Omental fat pad (tissue), 4 donors: ENCODE results near the gene LNPEP. TPM values are rescaled to one million over a fixed set of nuclear protein-coding genes. Genes with fewer than 3 reads are reported as not detected.

Experiments used
- ATAC-seq: fragments of 150-250 bp; one replicate; pipeline ENCODE4 v1.9.1; 2016; ENCODE audit warnings: mild to moderate bottlenecking, moderate library complexity; ENCODE audit not compliant: low FRiP score
- DNase-seq: peaks from one replicate; pipeline ENCODE4 v3.0.0-alpha.2; 2019; ENCODE audit warnings: low spot score
- CTCF ChIP-seq, 3 donors: fragments of 450-650 bp; IDR thresholded peaks; one replicate each; pipeline ENCODE4 v1.5.1; 2016 to 2017; ENCODE audit warnings: antibody characterized with exemption in 3 of 3, mild to moderate bottlenecking in 3 of 3, moderate library complexity in 2 of 3
- total RNA-seq, 4 donors: library from RNA; depleted of rRNA; stranded (reverse); fragments of >200 nt; gene quantifications; one replicate each; pipeline ENCODE4 v1.1.0, GENCODE V29; 2016

LNPEP gene
- total RNA-seq, 4 donors from 2014 or later, result 51.4 to 155 (median 62.8) TPM

- TF ChIP-seq CTCF (IDR thresholded peaks at IDR 0.05), result no peak
- no peak for ATAC-seq
Observed at GRCh38 chr5:96958977-96959376, 23.1 kb downstream of the LNPEP start.

GRCh38 chr5:96961053-96961452 is 25.2 kb downstream of the LNPEP start:
- DNase-seq (no peak), ATAC-seq (no peak)
- TF ChIP-seq CTCF (IDR thresholded peaks at IDR 0.05), result no peak

More at GRCh38 chr5:96958977-96959376, 23.1 kb downstream of the LNPEP start:
- no peak for DNase-seq

- ATAC-seq, result no peak
Observed at GRCh38 chr5:96962540-96962991, 26.7 kb downstream of the LNPEP start.

GRCh38 chr5:96963267-96963666 is 27.4 kb downstream of the LNPEP start:
- no peak for TF ChIP-seq CTCF (IDR thresholded peaks at IDR 0.05)
- DNase-seq (no peak), ATAC-seq (peak; percentile 58)

More at GRCh38 chr5:96962540-96962991, 26.7 kb downstream of the LNPEP start:
- no peak for TF ChIP-seq CTCF (IDR thresholded peaks at IDR 0.05)
- no peak for DNase-seq

GRCh38 chr5:96966801-96967200 is 30.9 kb downstream of the LNPEP start:
- no peak for ATAC-seq
- no peak for DNase-seq
- TF ChIP-seq CTCF (IDR thresholded peaks at IDR 0.05), result no peak

- no peak for TF ChIP-seq CTCF (IDR thresholded peaks at IDR 0.05)
- DNase-seq (no peak), ATAC-seq (no peak)
Observed at GRCh38 chr5:96967400-96967799, 31.5 kb downstream of the LNPEP start.

GRCh38 chr5:96968074-96968473 is 32.2 kb downstream of the LNPEP start:
- DNase-seq (no peak), ATAC-seq (peak; percentile 85)
- no peak for TF ChIP-seq CTCF (IDR thresholded peaks at IDR 0.05)
